Measurements from ENCODE around the gene ECHDC3. TPM values are rescaled to one million over a fixed set of nuclear protein-coding genes. Genes with fewer than 3 reads are reported as not detected.
"Not testable (repeated sequence)": the region's sequence is repeated elsewhere in the genome, so short reads cannot be mapped to it uniquely, and the experiment has no call there.

Gene ECHDC3
- total RNA-seq, 1 donor from 2014 or later, result 17.0 TPM

GRCh38 chr10:11716686-11717085 is 25.5 kb upstream of the ECHDC3 start:
- DNase-seq, result no peak

GRCh38 chr10:11719496-11720259 is 22.5 kb upstream of the ECHDC3 start:
- no peak for DNase-seq

GRCh38 chr10:11720260-11720741 is 21.9 kb upstream of the ECHDC3 start:
- DNase-seq, result no peak

- DNase-seq, result no peak
Measured at GRCh38 chr10:11721806-11722205, 20.4 kb upstream of the ECHDC3 start.

GRCh38 chr10:11723359-11723758 is 18.8 kb upstream of the ECHDC3 start:
- no peak for DNase-seq

- DNase-seq, result peak; percentile 63
Measured at GRCh38 chr10:11724938-11725776, 17.0 kb upstream of the ECHDC3 start.

GRCh38 chr10:11725912-11726311 is 16.3 kb upstream of the ECHDC3 start:
- no peak for DNase-seq

- no peak for DNase-seq
Measured at GRCh38 chr10:11727563-11727962, 14.6 kb upstream of the ECHDC3 start.

- no peak for DNase-seq
Measured at GRCh38 chr10:11728353-11728752, 13.8 kb upstream of the ECHDC3 start.

- no peak for DNase-seq
Measured at GRCh38 chr10:11729790-11730315, 12.3 kb upstream of the ECHDC3 start.

GRCh38 chr10:11730779-11731178 is 11.4 kb upstream of the ECHDC3 start:
- DNase-seq, result no peak

GRCh38 chr10:11736767-11737166 is 5.4 kb upstream of the ECHDC3 start:
- DNase-seq, result not testable (repeated sequence)

- DNase-seq, result not testable (repeated sequence)
Measured at GRCh38 chr10:11737258-11738032, 4.7 kb upstream of the ECHDC3 start.

GRCh38 chr10:11740907-11741306 is 1.3 kb upstream of the ECHDC3 start:
- DNase-seq, result no peak

GRCh38 chr10:11741608-11742007 is 574 bp upstream of the ECHDC3 start:
- DNase-seq, result no peak

GRCh38 chr10:11742779-11743298 is 657 bp downstream of the ECHDC3 start:
- DNase-seq, result no peak

GRCh38 chr10:11743461-11744338 is 1.5 kb downstream of the ECHDC3 start:
- DNase-seq, result no peak

GRCh38 chr10:11745045-11745444 is 2.9 kb downstream of the ECHDC3 start:
- DNase-seq, result no peak

- no peak for DNase-seq
Measured at GRCh38 chr10:11746883-11747539, 4.8 kb downstream of the ECHDC3 start.

GRCh38 chr10:11748866-11749265 is 6.7 kb downstream of the ECHDC3 start:
- DNase-seq, result no peak
